MM.1S (cell line): Measurements from ENCODE around the gene KLC3.

ENCODE experiments used
- EZH2 ChIP-seq: fragments of 300-600 bp; sonication (generic); optimal IDR thresholded peaks from 2 replicates; pipeline ENCODE3; 2017; ENCODE audit warnings: low read depth, mild to moderate bottlenecking, antibody characterized with exemption, low read length, mixed read lengths
- TF ChIP-seq, protein P1 (sequence below): fragments of 300-600 bp; sonication (generic); IDR thresholded peaks from 2 replicates; pipeline ENCODE4 v1.5.1; 2016; ENCODE audit warnings: antibody characterized with exemption, low read length, mixed read lengths

DNA sequence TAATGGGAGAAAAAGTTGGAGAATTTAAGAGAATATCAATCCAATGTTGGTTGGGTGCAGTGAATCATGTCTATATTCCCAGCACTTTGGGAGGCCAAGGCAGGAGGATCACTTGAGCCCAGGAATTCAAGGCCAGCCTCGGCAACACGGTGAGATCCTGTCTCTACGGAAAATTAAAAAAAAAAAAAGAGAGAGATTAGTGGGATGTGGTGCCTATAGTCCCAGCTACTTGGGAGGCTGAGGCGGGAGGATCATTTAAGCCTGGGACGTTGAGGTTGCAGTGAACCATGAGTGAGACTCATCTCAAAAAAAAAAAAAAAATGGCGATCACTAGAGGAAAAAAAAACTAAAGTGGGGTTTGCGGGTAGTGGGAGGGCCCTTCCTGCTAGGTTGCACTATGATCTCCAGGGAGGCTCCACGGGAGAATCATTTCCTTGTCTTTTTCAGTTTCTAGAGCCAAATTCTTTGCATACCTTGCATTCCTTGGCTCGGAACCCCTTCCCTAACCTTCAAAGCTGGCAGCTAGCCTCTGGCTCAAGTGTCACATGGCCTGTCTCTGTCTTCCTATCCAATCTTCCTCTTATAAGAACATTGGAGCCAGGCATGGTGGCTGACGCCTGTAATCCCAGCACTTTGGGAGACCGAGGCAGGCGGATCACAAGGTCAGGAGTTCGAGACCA, 35.6 kb downstream of the KLC3 start:
- no peak for TF ChIP-seq EZH2
- TF ChIP-seq, protein P1, sequence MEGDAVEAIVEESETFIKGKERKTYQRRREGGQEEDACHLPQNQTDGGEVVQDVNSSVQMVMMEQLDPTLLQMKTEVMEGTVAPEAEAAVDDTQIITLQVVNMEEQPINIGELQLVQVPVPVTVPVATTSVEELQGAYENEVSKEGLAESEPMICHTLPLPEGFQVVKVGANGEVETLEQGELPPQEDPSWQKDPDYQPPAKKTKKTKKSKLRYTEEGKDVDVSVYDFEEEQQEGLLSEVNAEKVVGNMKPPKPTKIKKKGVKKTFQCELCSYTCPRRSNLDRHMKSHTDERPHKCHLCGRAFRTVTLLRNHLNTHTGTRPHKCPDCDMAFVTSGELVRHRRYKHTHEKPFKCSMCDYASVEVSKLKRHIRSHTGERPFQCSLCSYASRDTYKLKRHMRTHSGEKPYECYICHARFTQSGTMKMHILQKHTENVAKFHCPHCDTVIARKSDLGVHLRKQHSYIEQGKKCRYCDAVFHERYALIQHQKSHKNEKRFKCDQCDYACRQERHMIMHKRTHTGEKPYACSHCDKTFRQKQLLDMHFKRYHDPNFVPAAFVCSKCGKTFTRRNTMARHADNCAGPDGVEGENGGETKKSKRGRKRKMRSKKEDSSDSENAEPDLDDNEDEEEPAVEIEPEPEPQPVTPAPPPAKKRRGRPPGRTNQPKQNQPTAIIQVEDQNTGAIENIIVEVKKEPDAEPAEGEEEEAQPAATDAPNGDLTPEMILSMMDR: no peak
